Sigmoid colon (tissue), 4 donors: ENCODE results near the gene ABCF2.

Experiments used
- POLR2AphosphoS5 ChIP-seq, 4 donors: sonication (generic); formaldehyde crosslinking; IDR thresholded peaks; one replicate each; pipeline ENCODE4 v1.6.1; 2017; ENCODE audit warnings: antibody characterized with exemption in 4 of 4
- TF ChIP-seq, protein P1 (sequence below), 4 experiments: fragments of 450-650 bp in 3 of 4; fragments of 200-600 bp in 1 of 4; IDR thresholded peaks; one replicate each; pipeline ENCODE4 v1.5.1; 2016 to 2019; ENCODE audit warnings: antibody characterized with exemption in 4 of 4, mild to moderate bottlenecking in 3 of 4, moderate library complexity in 2 of 4

GRCh38 chr7:151187409-151188251 lies 39.4 kb downstream of the ABCF2 start:
- TF ChIP-seq, protein P1, sequence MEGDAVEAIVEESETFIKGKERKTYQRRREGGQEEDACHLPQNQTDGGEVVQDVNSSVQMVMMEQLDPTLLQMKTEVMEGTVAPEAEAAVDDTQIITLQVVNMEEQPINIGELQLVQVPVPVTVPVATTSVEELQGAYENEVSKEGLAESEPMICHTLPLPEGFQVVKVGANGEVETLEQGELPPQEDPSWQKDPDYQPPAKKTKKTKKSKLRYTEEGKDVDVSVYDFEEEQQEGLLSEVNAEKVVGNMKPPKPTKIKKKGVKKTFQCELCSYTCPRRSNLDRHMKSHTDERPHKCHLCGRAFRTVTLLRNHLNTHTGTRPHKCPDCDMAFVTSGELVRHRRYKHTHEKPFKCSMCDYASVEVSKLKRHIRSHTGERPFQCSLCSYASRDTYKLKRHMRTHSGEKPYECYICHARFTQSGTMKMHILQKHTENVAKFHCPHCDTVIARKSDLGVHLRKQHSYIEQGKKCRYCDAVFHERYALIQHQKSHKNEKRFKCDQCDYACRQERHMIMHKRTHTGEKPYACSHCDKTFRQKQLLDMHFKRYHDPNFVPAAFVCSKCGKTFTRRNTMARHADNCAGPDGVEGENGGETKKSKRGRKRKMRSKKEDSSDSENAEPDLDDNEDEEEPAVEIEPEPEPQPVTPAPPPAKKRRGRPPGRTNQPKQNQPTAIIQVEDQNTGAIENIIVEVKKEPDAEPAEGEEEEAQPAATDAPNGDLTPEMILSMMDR (IDR thresholded peaks at IDR 0.05), result no peak
- no peak for TF ChIP-seq POLR2AphosphoS5 (IDR thresholded peaks at IDR 0.05)
